ENCODE measurements around the gene SLC19A1. TPM values are rescaled to one million over a fixed set of nuclear protein-coding genes. Genes with fewer than 3 reads are reported as not detected.

The SLC19A1 gene
- total RNA-seq, 4 donors from 2014 or later, result 2.8 to 10.0 (median 6.6) TPM

DNA sequence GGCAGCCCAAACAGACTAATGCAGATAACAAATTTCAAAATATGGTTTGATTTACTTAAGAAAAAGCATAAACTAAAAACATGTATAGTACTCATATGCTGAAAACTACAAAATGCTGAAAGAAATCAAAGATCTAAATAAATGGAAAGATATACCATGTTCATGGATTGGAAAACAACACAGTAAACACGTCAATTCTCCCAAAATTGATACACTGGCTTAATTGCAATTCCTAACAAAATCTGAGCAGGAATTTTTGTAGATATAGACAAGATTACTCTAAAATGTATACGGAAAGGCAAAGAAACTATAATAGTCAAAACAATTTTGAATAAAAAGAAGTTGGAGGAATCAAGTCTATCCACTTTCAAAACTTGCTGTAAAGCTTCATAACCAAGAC is 21.0 kb downstream of the SLC19A1 start:
- Histone ChIP-seq H3K36me3 (peaks cover 0 to 15% (median 4%) of the 10 kb centered on the region in 4 donors), H3K4me1 (no peaks in the 10 kb centered on the region), H3K9me3 (peaks cover 0 to 41% (median 37%) of the 10 kb centered on the region in 4 donors), H3K27me3 (no peaks in the 10 kb centered on the region), H3K27ac (replicated peaks in 1 of 4) (no peak overlapping the region), H3K4me3 (no peak overlapping the region)
- no peak for TF ChIP-seq EP300 (IDR thresholded peaks at IDR 0.05)
- TF ChIP-seq POLR2AphosphoS5 (IDR thresholded peaks at IDR 0.05), result no peak
- TF ChIP-seq POLR2A (IDR thresholded peaks at IDR 0.05; ENCODE audit: low read depth), result no peak
- TF ChIP-seq, protein P1, sequence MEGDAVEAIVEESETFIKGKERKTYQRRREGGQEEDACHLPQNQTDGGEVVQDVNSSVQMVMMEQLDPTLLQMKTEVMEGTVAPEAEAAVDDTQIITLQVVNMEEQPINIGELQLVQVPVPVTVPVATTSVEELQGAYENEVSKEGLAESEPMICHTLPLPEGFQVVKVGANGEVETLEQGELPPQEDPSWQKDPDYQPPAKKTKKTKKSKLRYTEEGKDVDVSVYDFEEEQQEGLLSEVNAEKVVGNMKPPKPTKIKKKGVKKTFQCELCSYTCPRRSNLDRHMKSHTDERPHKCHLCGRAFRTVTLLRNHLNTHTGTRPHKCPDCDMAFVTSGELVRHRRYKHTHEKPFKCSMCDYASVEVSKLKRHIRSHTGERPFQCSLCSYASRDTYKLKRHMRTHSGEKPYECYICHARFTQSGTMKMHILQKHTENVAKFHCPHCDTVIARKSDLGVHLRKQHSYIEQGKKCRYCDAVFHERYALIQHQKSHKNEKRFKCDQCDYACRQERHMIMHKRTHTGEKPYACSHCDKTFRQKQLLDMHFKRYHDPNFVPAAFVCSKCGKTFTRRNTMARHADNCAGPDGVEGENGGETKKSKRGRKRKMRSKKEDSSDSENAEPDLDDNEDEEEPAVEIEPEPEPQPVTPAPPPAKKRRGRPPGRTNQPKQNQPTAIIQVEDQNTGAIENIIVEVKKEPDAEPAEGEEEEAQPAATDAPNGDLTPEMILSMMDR (IDR thresholded peaks at IDR 0.05), result no peak
- WGBS, result 99% methylated on average over 2 of the region's 2 CpGs
- no peak for DNase-seq (ENCODE audit: extremely low spot score)
- intact Hi-C loops (cut with DNase I), result no loop called here

GRCh38 chr21:45519182-45519581 is 23.1 kb downstream of the SLC19A1 start:
- H3K27me3 ChIP-seq, result no peaks in the 10 kb centered on the region
- no peak overlapping the region for H3K4me3 ChIP-seq
- H3K4me1 ChIP-seq, result no peaks in the 10 kb centered on the region
- DNase-seq (ENCODE audit: extremely low spot score), result no peak
- peaks cover 0 to 41% (median 37%) of the 10 kb centered on the region in 4 donors for H3K9me3 ChIP-seq
- no peak overlapping the region for H3K27ac ChIP-seq (replicated peaks in 1 of 4)
- intact Hi-C loops (cut with DNase I), result no loop called here
- TF ChIP-seq POLR2AphosphoS5 (IDR thresholded peaks at IDR 0.05) (no peak), POLR2A (IDR thresholded peaks at IDR 0.05; ENCODE audit: low read depth) (no peak), EP300 (IDR thresholded peaks at IDR 0.05) (no peak)
- TF ChIP-seq, protein P1 (IDR thresholded peaks at IDR 0.05), result no peak
- WGBS, result 91% methylated on average over 4 of the region's 4 CpGs
- H3K36me3 ChIP-seq, result peaks cover 0 to 10% (median 5%) of the 10 kb centered on the region in 4 donors

- Histone ChIP-seq H3K36me3 (peaks cover 0 to 10% (median 5%) of the 10 kb centered on the region in 4 donors), H3K4me1 (no peaks in the 10 kb centered on the region), H3K9me3 (peaks cover 0 to 41% (median 37%) of the 10 kb centered on the region in 4 donors), H3K4me3 (no peak overlapping the region), H3K27ac (replicated peaks in 1 of 4) (no peak overlapping the region), H3K27me3 (no peaks in the 10 kb centered on the region)
- TF ChIP-seq EP300 (IDR thresholded peaks at IDR 0.05) (no peak), POLR2AphosphoS5 (IDR thresholded peaks at IDR 0.05) (no peak), POLR2A (IDR thresholded peaks at IDR 0.05; ENCODE audit: low read depth) (no peak)
- TF ChIP-seq, protein P1 (IDR thresholded peaks at IDR 0.05), result no peak
- DNase-seq (ENCODE audit: extremely low spot score), result no peak
- intact Hi-C loops (cut with DNase I), result no loop called here
- 91% methylated on average over 2 of the region's 2 CpGs for WGBS
Observed at GRCh38 chr21:45518742-45519141, 23.5 kb downstream of the SLC19A1 start.

DNA sequence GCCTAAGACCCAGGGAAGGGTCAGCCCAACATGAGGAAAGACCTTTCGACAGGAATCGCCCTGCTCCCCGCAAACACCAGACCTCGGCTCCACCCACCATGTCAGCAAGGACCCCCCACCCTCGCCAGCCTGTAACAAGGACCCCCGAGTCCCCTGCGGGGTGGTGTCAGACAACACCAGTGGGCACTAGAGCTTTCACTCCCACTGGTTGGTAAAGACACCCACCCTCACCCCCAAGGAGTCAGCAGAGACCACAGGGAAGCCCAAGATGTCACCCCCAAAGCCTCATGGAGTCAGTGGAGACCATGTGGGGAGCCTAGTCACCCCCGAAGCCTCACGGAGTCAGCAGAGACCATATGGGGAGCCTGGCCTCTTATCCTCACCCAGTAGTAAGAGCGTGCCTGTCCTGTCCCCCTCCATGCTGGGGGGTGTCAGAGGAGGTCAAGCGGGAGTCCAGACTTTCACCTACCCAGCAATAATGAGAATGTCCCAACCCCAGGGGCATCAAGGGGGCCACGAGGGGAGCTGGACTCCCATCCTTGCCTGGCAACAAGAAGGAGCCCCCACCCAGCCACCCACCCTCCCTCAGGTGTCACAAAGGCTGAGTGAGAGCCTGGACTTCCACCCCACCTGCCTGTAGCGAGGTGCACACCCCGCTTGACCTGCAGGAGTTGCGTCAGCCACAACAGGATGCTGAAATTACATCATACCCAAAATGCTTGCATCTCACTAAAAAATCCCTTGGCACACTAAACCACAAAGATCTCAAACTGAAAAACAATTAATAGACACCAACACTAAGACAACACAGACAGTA is 24.8 kb downstream of the SLC19A1 start:
- TF ChIP-seq POLR2A (IDR thresholded peaks at IDR 0.05; ENCODE audit: low read depth), result no peak
- no peak for TF ChIP-seq POLR2AphosphoS5 (IDR thresholded peaks at IDR 0.05)
- no peak for TF ChIP-seq EP300 (IDR thresholded peaks at IDR 0.05)
- TF ChIP-seq, protein P1 (IDR thresholded peaks at IDR 0.05), result no peak
- Histone ChIP-seq H3K27ac (replicated peaks in 1 of 4) (no peak overlapping the region), H3K27me3 (no peaks in the 10 kb centered on the region), H3K4me1 (no peaks in the 10 kb centered on the region), H3K4me3 (no peak overlapping the region), H3K36me3 (peaks cover 0 to 19% (median 8%) of the 10 kb centered on the region in 4 donors), H3K9me3 (peaks cover 0 to 41% (median 37%) of the 10 kb centered on the region in 4 donors)
- 87% methylated on average over 12 of the region's 15 CpGs for WGBS
- no peak for DNase-seq (ENCODE audit: extremely low spot score)
- intact Hi-C loops (cut with DNase I), result no loop called here
